Neural crest cell (in vitro differentiated cells): ENCODE measurements around the gene TXNDC11. TPM values are rescaled to one million over a fixed set of nuclear protein-coding genes. Genes with fewer than 3 reads are reported as not detected.
A peak's percentile ranks its signal among the peaks of the same experiment; 100 is the strongest.

Experiments
- DNase-seq: peaks from one replicate; pipeline ENCODE4 v3.0.0; 2021; ENCODE audit warnings: low read depth, mixed read lengths, low spot score
- H3K27ac Mint-ChIP-seq: one replicate; pipeline ENCODE4 v1.8.0; 2021; ENCODE audit warnings: mild to moderate bottlenecking, mixed read lengths; ENCODE audit not compliant: unreplicated experiment
- H3K27me3 Mint-ChIP-seq: 2 replicates; pipeline ENCODE4 v1.8.0; 2021; ENCODE audit warnings: low read depth, mild to moderate bottlenecking, mixed read lengths
- H3K36me3 Mint-ChIP-seq: 2 replicates; pipeline ENCODE4 v1.8.0; 2021; ENCODE audit warnings: low read depth, mild to moderate bottlenecking, mixed read lengths
- H3K4me1 Mint-ChIP-seq: 2 replicates; pipeline ENCODE4 v1.8.0; 2021; ENCODE audit warnings: mixed read lengths
- H3K4me3 Mint-ChIP-seq: one replicate; pipeline ENCODE4 v1.8.0; 2021; ENCODE audit warnings: mild to moderate bottlenecking, mixed read lengths
- H3K9me3 Mint-ChIP-seq: 2 replicates; pipeline ENCODE4 v1.8.0; 2021; ENCODE audit warnings: mixed read lengths
- total RNA-seq: library from RNA; stranded (reverse); gene quantifications from 2 replicates; pipeline ENCODE4 v1.2.1, GENCODE V29; 2021
- TF ChIP-seq, protein P1 (sequence below): fragments of 200-600 bp; sonication (generic); conservative IDR thresholded peaks from 2 replicates; pipeline ENCODE4 v1.5.0; 2021; ENCODE audit warnings: antibody characterized with exemption, mild to moderate bottlenecking

Gene TXNDC11
- total RNA-seq, 1 donor from 2014 or later = 16.9 TPM

DNA sequence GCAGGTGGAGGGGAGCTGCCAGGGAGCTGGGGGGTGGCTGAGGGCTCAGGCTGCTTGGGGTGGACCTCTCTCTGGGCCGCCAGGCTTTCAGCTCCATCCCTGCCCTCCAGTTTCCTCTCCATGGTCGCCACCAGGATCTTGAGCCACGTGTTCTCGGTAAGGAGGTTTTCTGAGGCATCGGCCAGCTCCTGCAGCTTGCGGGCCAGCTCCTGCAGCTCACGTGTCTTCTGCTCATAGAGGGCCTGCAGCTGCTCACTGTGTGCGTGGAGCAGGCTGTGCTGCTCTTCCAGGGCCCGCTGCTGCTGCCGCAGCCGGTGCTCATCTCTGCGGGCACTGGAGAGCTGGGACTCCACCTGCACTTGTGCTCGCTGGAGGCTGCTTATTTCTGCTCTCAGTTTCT is 63.4 kb downstream of the TXNDC11 start:
- DNase-seq = no peak
- no peaks in the 10 kb centered on the region for H3K9me3 Mint-ChIP-seq
- H3K27me3 Mint-ChIP-seq = no peaks in the 10 kb centered on the region
- H3K4me1 Mint-ChIP-seq = no peaks in the 10 kb centered on the region
- no peak overlapping the region for H3K27ac Mint-ChIP-seq
- peaks cover 3% of the 10 kb centered on the region for H3K36me3 Mint-ChIP-seq
- H3K4me3 Mint-ChIP-seq = no peak overlapping the region
- TF ChIP-seq, protein P1, sequence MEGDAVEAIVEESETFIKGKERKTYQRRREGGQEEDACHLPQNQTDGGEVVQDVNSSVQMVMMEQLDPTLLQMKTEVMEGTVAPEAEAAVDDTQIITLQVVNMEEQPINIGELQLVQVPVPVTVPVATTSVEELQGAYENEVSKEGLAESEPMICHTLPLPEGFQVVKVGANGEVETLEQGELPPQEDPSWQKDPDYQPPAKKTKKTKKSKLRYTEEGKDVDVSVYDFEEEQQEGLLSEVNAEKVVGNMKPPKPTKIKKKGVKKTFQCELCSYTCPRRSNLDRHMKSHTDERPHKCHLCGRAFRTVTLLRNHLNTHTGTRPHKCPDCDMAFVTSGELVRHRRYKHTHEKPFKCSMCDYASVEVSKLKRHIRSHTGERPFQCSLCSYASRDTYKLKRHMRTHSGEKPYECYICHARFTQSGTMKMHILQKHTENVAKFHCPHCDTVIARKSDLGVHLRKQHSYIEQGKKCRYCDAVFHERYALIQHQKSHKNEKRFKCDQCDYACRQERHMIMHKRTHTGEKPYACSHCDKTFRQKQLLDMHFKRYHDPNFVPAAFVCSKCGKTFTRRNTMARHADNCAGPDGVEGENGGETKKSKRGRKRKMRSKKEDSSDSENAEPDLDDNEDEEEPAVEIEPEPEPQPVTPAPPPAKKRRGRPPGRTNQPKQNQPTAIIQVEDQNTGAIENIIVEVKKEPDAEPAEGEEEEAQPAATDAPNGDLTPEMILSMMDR = no peak

DNA sequence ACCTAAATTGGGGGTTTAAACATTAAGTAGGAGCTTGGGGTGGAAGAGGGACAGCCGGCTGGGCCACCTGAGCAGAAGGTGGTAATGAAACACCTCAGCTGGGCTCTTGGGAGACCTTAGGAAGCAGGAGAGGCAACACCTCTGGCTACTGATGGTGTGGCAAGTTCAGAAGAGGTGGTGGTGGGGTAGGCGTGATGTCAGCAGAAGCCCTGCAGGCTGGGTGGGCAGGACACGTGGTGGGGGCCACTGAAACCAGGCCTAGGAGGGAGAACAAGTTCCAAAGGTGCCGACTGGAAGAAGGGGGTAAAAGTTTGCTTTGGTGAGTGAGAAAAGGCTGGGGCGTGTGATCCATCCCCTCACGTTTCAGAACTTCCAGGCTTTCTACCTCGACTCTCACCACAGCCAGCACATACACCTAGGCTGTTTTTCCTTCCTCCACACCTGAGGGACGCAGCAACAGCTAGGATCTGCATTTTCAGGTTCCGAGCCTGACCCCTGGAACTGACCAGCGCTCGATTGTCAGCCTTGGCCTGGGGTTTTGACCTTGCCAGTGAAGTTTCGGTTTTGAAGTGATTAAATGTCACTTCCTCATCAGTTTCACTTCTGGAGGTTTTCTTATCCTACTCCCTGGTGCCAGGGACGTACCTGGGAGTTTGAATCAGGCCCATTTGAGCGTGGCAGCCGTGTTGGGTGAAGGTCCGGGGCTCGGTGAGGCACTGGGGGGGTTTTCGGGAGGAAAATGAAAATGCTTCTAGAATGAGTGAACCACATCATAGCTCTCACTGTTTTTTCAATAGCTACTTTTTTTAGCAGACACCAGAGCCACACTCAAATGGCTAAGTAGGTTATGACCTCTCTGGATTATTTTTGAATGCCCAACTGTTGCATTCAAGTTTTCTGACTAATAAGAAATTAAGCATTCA is 64.4 kb downstream of the TXNDC11 start:
- H3K4me3 Mint-ChIP-seq = peak overlapping the region; percentile 10
- TF ChIP-seq, protein P1 = no peak
- H3K4me1 Mint-ChIP-seq = no peaks in the 10 kb centered on the region
- H3K27ac Mint-ChIP-seq = peak overlapping the region; percentile 78
- no peaks in the 10 kb centered on the region for H3K9me3 Mint-ChIP-seq
- DNase-seq = no peak
- H3K27me3 Mint-ChIP-seq = no peaks in the 10 kb centered on the region
- H3K36me3 Mint-ChIP-seq = peaks cover 1% of the 10 kb centered on the region

DNA sequence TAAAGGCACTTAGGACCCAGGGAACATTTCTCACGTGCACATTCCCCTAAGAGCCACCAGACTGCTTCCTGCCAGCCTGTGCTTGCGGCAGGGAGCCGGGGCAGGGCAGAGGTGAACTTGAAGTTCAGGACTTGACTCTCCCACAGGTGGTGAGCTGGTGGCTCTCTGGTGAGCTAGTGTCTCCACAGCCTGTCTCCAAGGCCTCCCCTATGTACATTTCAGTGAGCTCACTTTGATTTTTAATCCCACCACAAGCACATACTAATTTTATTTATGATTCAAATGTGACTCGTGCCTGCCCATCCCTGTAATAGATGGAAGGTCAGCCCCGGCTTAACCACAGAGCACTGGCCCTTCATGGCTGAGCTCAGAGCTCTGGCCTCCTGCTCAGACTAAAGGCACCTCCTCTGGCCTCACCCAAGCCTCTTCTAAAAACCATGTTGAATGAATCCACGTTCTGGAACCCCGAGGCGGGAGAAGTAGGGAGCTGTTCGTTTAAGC is 65.2 kb downstream of the TXNDC11 start:
- no peaks in the 10 kb centered on the region for H3K36me3 Mint-ChIP-seq
- no peak for DNase-seq
- H3K27me3 Mint-ChIP-seq = no peaks in the 10 kb centered on the region
- H3K9me3 Mint-ChIP-seq = no peaks in the 10 kb centered on the region
- no peak overlapping the region for H3K27ac Mint-ChIP-seq
- H3K4me3 Mint-ChIP-seq = peak overlapping the region; percentile 10
- TF ChIP-seq, protein P1 = no peak
- peaks cover under 1% of the 10 kb centered on the region for H3K4me1 Mint-ChIP-seq

DNA sequence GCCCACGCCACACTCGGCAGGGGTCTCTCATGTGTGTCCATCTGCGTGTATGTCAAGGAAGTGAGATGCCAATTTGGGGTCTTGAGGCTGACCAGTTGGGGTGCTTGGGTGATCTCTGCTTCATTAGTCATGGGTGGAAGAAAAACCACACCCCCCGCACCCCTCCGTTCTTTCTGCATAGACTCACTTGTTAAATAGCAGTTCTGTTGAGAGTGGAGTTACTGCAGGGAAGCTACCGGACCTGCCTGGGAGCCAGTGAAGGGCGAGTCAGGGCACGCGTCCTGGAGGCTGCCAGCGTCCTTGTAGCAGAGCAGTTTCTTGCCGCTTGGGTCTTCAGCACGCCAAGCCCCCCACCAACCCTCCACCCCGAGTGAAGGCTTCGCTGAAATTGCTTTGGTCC is 65.9 kb downstream of the TXNDC11 start:
- Mint-ChIP-seq H3K4me3 (no peak overlapping the region), H3K27me3 (no peaks in the 10 kb centered on the region), H3K4me1 (peaks cover 8% of the 10 kb centered on the region), H3K9me3 (no peaks in the 10 kb centered on the region), H3K36me3 (no peaks in the 10 kb centered on the region), H3K27ac (no peak overlapping the region)
- no peak for DNase-seq
- TF ChIP-seq, protein P1 = no peak

DNA sequence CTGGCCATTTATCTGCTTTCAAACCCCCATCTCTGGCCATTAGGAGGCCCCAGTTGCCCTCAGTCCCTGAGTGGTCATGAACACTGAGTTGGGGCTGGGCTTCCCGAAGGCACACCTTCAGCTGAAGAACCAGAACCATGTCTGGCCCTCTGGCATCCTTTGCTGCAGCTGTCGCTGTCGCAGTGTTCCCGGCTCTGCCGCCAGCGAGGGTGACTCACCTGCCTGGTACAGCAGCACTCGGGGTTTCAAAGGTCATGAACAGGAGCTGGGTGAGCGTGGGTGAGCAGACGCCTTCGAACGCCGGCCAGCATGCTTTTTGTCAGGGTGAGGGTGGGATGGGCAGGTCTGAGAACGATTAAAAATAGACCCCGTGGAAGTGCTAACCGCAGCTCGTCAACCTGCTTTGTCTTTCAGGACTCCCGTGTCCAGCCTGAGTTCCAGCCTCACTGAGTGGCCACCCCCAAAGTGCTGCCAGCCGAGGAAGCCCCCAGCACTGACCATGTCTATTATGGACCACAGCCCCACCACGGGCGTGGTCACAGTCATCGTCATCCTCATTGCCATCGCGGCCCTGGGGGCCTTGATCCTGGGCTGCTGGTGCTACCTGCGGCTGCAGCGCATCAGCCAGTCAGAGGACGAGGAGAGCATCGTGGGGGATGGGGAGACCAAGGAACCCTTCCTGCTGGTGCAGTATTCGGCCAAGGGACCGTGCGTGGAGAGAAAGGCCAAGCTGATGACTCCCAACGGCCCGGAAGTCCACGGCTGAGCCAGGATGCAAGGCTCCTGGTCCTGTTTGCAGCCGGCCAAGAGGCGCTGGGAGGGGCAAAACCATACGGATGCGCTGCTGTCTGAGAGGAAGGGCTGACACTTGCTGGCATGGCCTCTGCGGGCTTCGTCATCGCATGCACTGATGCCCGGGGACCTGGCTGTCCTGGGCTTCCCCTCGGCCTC is 66.8 kb downstream of the TXNDC11 start:
- Mint-ChIP-seq H3K9me3 (no peaks in the 10 kb centered on the region), H3K4me1 (peaks cover 10% of the 10 kb centered on the region), H3K27me3 (no peaks in the 10 kb centered on the region), H3K27ac (no peak overlapping the region), H3K36me3 (no peaks in the 10 kb centered on the region), H3K4me3 (peak overlapping the region; percentile 35)
- TF ChIP-seq, protein P1 = no peak
- no peak for DNase-seq
